ENCODE measurements around the gene RIMBP3B.
"Not testable (repeated sequence)": the region's sequence is repeated elsewhere in the genome, so short reads cannot be mapped to it uniquely, and the experiment has no call there.

- not testable (repeated sequence) for TF ChIP-seq CTCF, POLR2A (IDR thresholded peaks at IDR 0.05)
These were observed 5.9 kb downstream of the RIMBP3B start for GRCh38 chr22:21389480-21389879.
